HG02852 (cell line): ENCODE measurements around the gene GAL3ST2.

Source experiments
- ATAC-seq: cut with Tn5 transposase; IDR thresholded peaks from one replicate; pipeline ENCODE4 v1.9.1; 2021; ENCODE audit warnings: mild to moderate bottlenecking, moderate library complexity; ENCODE audit not compliant: unreplicated experiment

The GAL3ST2 gene

GRCh38 chr2:241842620-241843211 lies 66.1 kb downstream of the GAL3ST2 start:
- ATAC-seq = no peak

GRCh38 chr2:241843321-241844065 lies 66.9 kb downstream of the GAL3ST2 start:
- peak; percentile 18 for ATAC-seq

- ATAC-seq = peak; percentile 50
Measured at GRCh38 chr2:241844066-241844728, 67.6 kb downstream of the GAL3ST2 start.

- ATAC-seq = no peak
Measured at GRCh38 chr2:241844831-241845578, 68.4 kb downstream of the GAL3ST2 start.

- no peak for ATAC-seq
Measured at GRCh38 chr2:241846406-241846805, 69.8 kb downstream of the GAL3ST2 start.

GRCh38 chr2:241848761-241849615 lies 72.4 kb downstream of the GAL3ST2 start:
- no peak for ATAC-seq

GRCh38 chr2:241849616-241850543 lies 73.3 kb downstream of the GAL3ST2 start:
- ATAC-seq = no peak

GRCh38 chr2:241850544-241851324 lies 74.1 kb downstream of the GAL3ST2 start:
- ATAC-seq = no peak

- ATAC-seq = no peak
Measured at GRCh38 chr2:241851325-241852115, 74.9 kb downstream of the GAL3ST2 start.

- ATAC-seq = no peak
Measured at GRCh38 chr2:241852116-241852980, 75.7 kb downstream of the GAL3ST2 start.

GRCh38 chr2:241852981-241853631 lies 76.5 kb downstream of the GAL3ST2 start:
- ATAC-seq = no peak
